BJ (cell line): Measurements from ENCODE around the gene SPANXN1. TPM values are rescaled to one million over a fixed set of nuclear protein-coding genes. Genes with fewer than 3 reads are reported as not detected.
"Not testable (repeated sequence)": the region's sequence is repeated elsewhere in the genome, so short reads cannot be mapped to it uniquely, and the experiment has no call there.

Experiments used
- CTCF ChIA-PET: fragments of 350-600 bp; formaldehyde crosslinking; extraction: SDS; loops from one replicate; lab custom pipeline; 2021; ENCODE audit warnings: antibody characterized with exemption, inconsistent platforms; lab: Yijun Ruan, JAX
- POLR2A ChIA-PET: fragments of 300-600 bp; sonication (Branson Sonifier 250); formaldehyde crosslinking; extraction: SDS; loops from one replicate; lab custom pipeline; 2021; ENCODE audit warnings: antibody characterized with exemption; lab: Charles Lee
- DNase-seq: peaks from one replicate; pipeline ENCODE4 v3.0.0-alpha.2; 2011; ENCODE audit warnings: low read depth
- H3K27me3 ChIP-seq: 2 replicates; pipeline ENCODE4 v1.6.0; 2011; ENCODE audit warnings: low read length; ENCODE audit not compliant: control insufficient read depth, insufficient read depth
- H3K36me3 ChIP-seq: 2 replicates; pipeline ENCODE4 v1.5.1; 2011; ENCODE audit warnings: low read length; ENCODE audit not compliant: control insufficient read depth, insufficient read depth
- H3K4me3 ChIP-seq: 2 replicates; pipeline ENCODE4 v1.5.1; 2011; ENCODE audit warnings: low read depth, mild to moderate bottlenecking, control low read depth, low read length
- polyA minus RNA-seq: library from RNA; depleted of rRNA, polyadenylated mRNA; stranded (reverse); fragments of >200 nt; gene quantifications from 2 replicates; pipeline ENCODE4 v1.2.3, GENCODE V29; 2011; rRNA and poly(A)+ RNA removed
- polyA plus RNA-seq: library from polyadenylated mRNA; depleted of rRNA; stranded (reverse); fragments of >200 nt; gene quantifications from 2 replicates; pipeline ENCODE4 v1.2.3, GENCODE V29; 2011; rRNA removed
- TF ChIP-seq, protein P1 (sequence below): IDR thresholded peaks from 2 replicates; pipeline ENCODE4 v1.5.1; 2011; ENCODE audit warnings: low read depth, mild to moderate bottlenecking, control low read depth, inconsistent platforms, low read length, moderate library complexity; ENCODE audit not compliant: insufficient read depth

SPANXN1 gene, protein sequence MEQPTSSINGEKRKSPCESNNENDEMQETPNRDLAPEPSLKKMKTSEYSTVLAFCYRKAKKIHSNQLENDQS
- not detected in 2 replicates for polyA plus RNA-seq
- polyA minus RNA-seq, result not detected in 2 replicates

GRCh38 chrX:145247203-145247602 lies at the start of gene SPANXN1:
TSS of gene SPANXN1 (plus strand) at chrX:145247503. CDS start at chrX:145247587, 84 bp downstream.
- H3K27me3 ChIP-seq, H3K36me3 ChIP-seq, H3K4me3 ChIP-seq, POLR2A ChIA-PET, CTCF ChIA-PET, DNase-seq: not testable (repeated sequence)

- H3K4me3 ChIP-seq, result no peak overlapping the region
- H3K36me3 ChIP-seq, result no peaks in the 10 kb centered on the region
- H3K27me3 ChIP-seq, result no peaks in the 10 kb centered on the region
- TF ChIP-seq, protein P1, sequence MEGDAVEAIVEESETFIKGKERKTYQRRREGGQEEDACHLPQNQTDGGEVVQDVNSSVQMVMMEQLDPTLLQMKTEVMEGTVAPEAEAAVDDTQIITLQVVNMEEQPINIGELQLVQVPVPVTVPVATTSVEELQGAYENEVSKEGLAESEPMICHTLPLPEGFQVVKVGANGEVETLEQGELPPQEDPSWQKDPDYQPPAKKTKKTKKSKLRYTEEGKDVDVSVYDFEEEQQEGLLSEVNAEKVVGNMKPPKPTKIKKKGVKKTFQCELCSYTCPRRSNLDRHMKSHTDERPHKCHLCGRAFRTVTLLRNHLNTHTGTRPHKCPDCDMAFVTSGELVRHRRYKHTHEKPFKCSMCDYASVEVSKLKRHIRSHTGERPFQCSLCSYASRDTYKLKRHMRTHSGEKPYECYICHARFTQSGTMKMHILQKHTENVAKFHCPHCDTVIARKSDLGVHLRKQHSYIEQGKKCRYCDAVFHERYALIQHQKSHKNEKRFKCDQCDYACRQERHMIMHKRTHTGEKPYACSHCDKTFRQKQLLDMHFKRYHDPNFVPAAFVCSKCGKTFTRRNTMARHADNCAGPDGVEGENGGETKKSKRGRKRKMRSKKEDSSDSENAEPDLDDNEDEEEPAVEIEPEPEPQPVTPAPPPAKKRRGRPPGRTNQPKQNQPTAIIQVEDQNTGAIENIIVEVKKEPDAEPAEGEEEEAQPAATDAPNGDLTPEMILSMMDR, result no peak
- CTCF ChIA-PET, result no interaction called here
- POLR2A ChIA-PET, result no interaction called here
- DNase-seq, result no peak
Measured at GRCh38 chrX:145199078-145199477, 48.2 kb upstream of the SPANXN1 start.

DNA sequence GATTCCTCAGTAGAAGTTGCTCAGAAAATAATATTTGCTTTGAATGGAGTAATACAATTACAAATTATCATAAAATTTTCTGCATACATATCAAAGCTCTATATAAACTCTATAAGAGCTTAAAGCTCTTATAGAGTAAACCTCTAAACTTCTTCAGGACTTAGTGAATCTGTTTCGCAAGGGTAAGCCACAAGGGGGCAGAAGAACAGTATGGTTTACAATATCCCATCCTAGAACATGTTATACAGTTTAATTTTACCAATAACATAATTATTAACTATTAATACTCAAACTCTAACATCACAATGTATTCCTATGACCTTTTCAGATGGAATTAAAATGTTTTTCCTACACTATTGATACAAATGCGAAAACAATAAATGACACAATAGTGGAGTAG lies 33.8 kb upstream of the SPANXN1 start:
- TF ChIP-seq, protein P1, result no peak
- ChIA-PET CTCF (interaction anchor here (1.0 kb wide), 1 partner anchor 11 kb away, joined by 3 read pairs; no protein-coding TSS in a partner anchor), POLR2A (no interaction called here)
- no peak overlapping the region for H3K4me3 ChIP-seq
- no peak for DNase-seq
- no peaks in the 10 kb centered on the region for H3K27me3 ChIP-seq
- H3K36me3 ChIP-seq, result no peaks in the 10 kb centered on the region

DNA sequence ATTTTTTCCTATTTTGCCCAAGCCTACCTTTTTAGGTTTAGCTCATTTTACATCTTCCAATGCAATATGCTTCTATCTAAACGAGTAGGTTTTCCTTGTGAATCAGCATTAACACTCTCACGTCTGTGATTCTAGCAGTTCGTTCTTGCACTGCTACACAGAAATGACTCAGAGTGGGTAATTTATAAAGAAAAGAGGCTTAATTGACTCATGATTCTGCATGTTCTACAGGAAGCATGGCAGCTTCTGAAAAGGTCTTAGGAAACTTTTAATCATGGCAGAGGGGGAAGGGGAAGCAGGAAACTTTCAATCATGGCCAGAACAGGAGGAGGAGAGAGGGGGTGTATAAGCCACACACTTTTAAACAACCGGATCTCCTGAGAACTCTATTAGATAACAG lies 44.9 kb downstream of the SPANXN1 start:
- TF ChIP-seq, protein P1, result no peak
- Histone ChIP-seq H3K27me3 (no peaks in the 10 kb centered on the region), H3K36me3 (no peaks in the 10 kb centered on the region), H3K4me3 (no peak overlapping the region)
- CTCF ChIA-PET, result no interaction called here
- POLR2A ChIA-PET, result no interaction called here
- DNase-seq, result no peak
